ENCODE data around the gene EMILIN2. TPM values are rescaled to one million over a fixed set of nuclear protein-coding genes. Genes with fewer than 3 reads are reported as not detected.

EMILIN2 gene
- total RNA-seq, 1 donor from 2014 or later, result 8.7 TPM

- no peaks in the 10 kb centered on the region for H3K9me3 Mint-ChIP-seq (ENCODE audit: low read depth)
- no peak for TF ChIP-seq CTCF (IDR thresholded peaks at IDR 0.05; ENCODE audit: unreplicated experiment)
- DNase-seq (ENCODE audit: low spot score, unreplicated experiment), result no peak
- H3K27ac Mint-ChIP-seq, result no peak overlapping the region
- H3K4me1 Mint-ChIP-seq (ENCODE audit: low read depth), result peaks cover 4% of the 10 kb centered on the region
- H3K27me3 Mint-ChIP-seq, result peaks cover 2% of the 10 kb centered on the region
- H3K4me3 Mint-ChIP-seq (ENCODE audit: low read depth), result no peak overlapping the region
- H3K36me3 Mint-ChIP-seq (ENCODE audit: insufficient read depth), result no peaks in the 10 kb centered on the region
Measured at GRCh38 chr18:2880473-2880872, 33.7 kb downstream of the EMILIN2 start.

GRCh38 chr18:2881088-2881839 is 34.5 kb downstream of the EMILIN2 start:
- no peaks in the 10 kb centered on the region for H3K36me3 Mint-ChIP-seq (ENCODE audit: insufficient read depth)
- peaks cover 4% of the 10 kb centered on the region for H3K4me1 Mint-ChIP-seq (ENCODE audit: low read depth)
- H3K27me3 Mint-ChIP-seq, result peaks cover 2% of the 10 kb centered on the region
- H3K4me3 Mint-ChIP-seq (ENCODE audit: low read depth), result no peak overlapping the region
- no peak for TF ChIP-seq CTCF (IDR thresholded peaks at IDR 0.05; ENCODE audit: unreplicated experiment)
- no peak for DNase-seq (ENCODE audit: low spot score, unreplicated experiment)
- H3K9me3 Mint-ChIP-seq (ENCODE audit: low read depth), result no peaks in the 10 kb centered on the region
- H3K27ac Mint-ChIP-seq, result no peak overlapping the region

- DNase-seq (ENCODE audit: low spot score, unreplicated experiment), result no peak
- no peak for TF ChIP-seq CTCF (IDR thresholded peaks at IDR 0.05; ENCODE audit: unreplicated experiment)
- Mint-ChIP-seq H3K36me3 (ENCODE audit: insufficient read depth) (no peaks in the 10 kb centered on the region), H3K4me3 (ENCODE audit: low read depth) (no peak overlapping the region), H3K27ac (no peak overlapping the region), H3K9me3 (ENCODE audit: low read depth) (peaks cover 5% of the 10 kb centered on the region), H3K27me3 (peaks cover 2% of the 10 kb centered on the region), H3K4me1 (ENCODE audit: low read depth) (peaks cover 3% of the 10 kb centered on the region)
Measured at GRCh38 chr18:2881840-2882195, 35.0 kb downstream of the EMILIN2 start.

- no peak for DNase-seq (ENCODE audit: low spot score, unreplicated experiment)
- Mint-ChIP-seq H3K9me3 (ENCODE audit: low read depth) (peaks cover 8% of the 10 kb centered on the region), H3K4me1 (ENCODE audit: low read depth) (no peaks in the 10 kb centered on the region), H3K4me3 (ENCODE audit: low read depth) (no peak overlapping the region), H3K27me3 (peaks cover 2% of the 10 kb centered on the region), H3K27ac (no peak overlapping the region), H3K36me3 (ENCODE audit: insufficient read depth) (peaks cover under 1% of the 10 kb centered on the region)
- TF ChIP-seq CTCF (IDR thresholded peaks at IDR 0.05; ENCODE audit: unreplicated experiment), result no peak
Measured at GRCh38 chr18:2882201-2882600, 35.4 kb downstream of the EMILIN2 start.

GRCh38 chr18:2883076-2883735 is 36.4 kb downstream of the EMILIN2 start:
- Mint-ChIP-seq H3K9me3 (ENCODE audit: low read depth) (peaks cover 14% of the 10 kb centered on the region), H3K27me3 (peaks cover 2% of the 10 kb centered on the region), H3K36me3 (ENCODE audit: insufficient read depth) (peaks cover 4% of the 10 kb centered on the region), H3K27ac (no peak overlapping the region), H3K4me1 (ENCODE audit: low read depth) (no peaks in the 10 kb centered on the region), H3K4me3 (ENCODE audit: low read depth) (no peak overlapping the region)
- no peak for TF ChIP-seq CTCF (IDR thresholded peaks at IDR 0.05; ENCODE audit: unreplicated experiment)
- DNase-seq (ENCODE audit: low spot score, unreplicated experiment), result no peak
